Glomerular visceral epithelial cell (primary cell): ENCODE results near the gene FCHSD2.
"Not testable (repeated sequence)": the region's sequence is repeated elsewhere in the genome, so short reads cannot be mapped to it uniquely, and the experiment has no call there.

Source experiments
- DNase-seq: peaks from one replicate; pipeline ENCODE4 v3.0.0-alpha.2; 2016; ENCODE audit errors: extremely low spot score

FCHSD2 gene

GRCh38 chr11:72793425-72794367, 348.4 kb downstream of the FCHSD2 start, which contains the start of gene STARD10:
Gene STARD10, minus strand, starts transcription at chr11:72794047. Its CDS starts 12,866 bp downstream, at chr11:72781181.
- peak; percentile 95 for DNase-seq

- DNase-seq: no peak
These were observed 349.1 kb downstream of the FCHSD2 start for GRCh38 chr11:72793076-72793424.

GRCh38 chr11:72792437-72793021, 349.6 kb downstream of the FCHSD2 start:
- no peak for DNase-seq

- not testable (repeated sequence) for DNase-seq
These were observed 350.9 kb downstream of the FCHSD2 start for GRCh38 chr11:72791228-72791627.

- DNase-seq: peak; percentile 38
These were observed 352.5 kb downstream of the FCHSD2 start for GRCh38 chr11:72789493-72790131.

DNA sequence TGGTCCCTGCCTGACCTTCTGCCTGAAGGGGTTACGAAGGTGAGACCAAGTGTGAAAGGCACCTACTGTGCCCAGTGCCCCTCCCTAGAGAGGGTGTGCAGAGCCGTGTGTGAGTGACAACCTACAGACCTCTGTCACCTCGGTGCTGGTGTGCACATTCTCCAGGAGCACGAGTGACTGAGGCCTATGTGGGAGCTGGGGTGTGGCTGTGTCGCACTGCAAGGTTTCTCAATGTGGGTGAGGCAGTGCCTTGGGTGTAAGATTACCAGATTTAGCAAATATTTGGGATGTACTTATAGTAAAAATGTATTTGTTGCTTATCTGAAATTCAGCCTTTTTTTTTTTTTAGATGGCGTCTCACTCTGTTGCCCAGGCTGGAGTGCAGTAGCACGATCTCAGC, 353.9 kb downstream of the FCHSD2 start:
- DNase-seq: no peak

DNA sequence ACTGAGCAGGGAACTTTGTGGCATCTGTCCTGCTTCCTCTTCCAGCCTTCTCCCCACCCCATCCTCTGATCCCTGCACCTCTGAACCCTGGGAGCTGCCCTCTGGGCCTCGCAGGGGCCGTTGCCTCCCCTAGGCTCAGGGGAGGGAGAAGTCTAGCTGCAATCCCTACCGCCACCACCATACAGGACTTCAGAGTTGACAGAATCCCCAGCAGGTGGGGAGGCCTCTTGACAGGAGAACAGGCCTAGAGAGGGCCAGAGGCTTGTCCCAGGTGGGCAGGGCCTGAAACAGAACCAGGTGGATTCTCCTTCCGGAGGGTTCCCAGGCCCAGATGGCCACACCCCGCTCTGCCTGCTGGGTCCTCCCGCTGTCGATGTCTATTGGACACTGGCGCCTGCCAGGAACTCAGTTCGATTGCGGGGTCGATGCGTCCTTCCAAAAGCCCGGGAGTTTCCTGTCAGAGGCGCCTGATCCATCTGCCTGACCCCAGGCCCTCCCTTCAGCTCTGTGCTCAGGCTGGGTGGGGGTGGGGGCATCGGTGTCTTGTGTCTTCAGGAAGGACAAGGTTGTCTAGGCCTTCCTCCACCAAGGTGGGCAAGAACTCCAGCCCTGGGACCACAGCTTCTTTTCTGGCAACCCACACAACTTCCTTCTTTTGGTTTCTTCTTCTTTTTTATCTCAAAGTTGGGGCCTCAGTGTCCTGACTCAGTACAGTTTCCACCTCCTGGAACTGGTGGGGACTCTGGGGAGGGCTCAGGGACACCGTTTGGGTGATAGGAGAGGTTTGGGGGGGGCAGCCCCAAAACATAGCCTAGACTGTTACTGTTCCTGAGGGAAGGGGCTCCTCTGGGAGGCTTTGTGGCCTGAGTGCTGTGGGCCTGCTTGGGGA, 354.7 kb downstream of the FCHSD2 start:
- DNase-seq: no peak
